GM21528 (cell line): ENCODE data around the gene CTNNA2.

Experiments used
- ATAC-seq: cut with Tn5 transposase; IDR thresholded peaks from one replicate; pipeline ENCODE4 v1.9.1; 2021; ENCODE audit warnings: mild to moderate bottlenecking, moderate library complexity; ENCODE audit not compliant: unreplicated experiment, low FRiP score

Gene CTNNA2

DNA sequence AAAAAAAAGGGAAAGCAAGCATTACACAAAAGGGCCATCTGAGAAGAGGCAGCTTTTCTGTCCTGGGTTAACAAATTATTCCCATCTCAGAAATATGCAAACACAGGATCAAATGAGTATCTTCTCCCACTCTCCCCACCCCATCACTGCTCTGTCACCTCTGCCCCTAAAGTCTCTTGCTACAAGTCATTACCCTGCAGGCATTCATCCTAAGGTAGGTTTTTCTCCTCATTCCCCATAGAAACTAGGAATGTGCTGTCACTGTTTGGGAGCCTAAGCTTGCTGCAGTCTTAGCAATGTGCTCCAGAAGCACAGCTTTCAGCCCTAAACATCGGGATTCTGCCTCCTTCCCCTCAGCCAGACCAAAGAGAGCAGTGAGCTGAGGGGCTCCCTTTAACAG, 788.1 kb downstream of the CTNNA2 start:
- no peak for ATAC-seq

DNA sequence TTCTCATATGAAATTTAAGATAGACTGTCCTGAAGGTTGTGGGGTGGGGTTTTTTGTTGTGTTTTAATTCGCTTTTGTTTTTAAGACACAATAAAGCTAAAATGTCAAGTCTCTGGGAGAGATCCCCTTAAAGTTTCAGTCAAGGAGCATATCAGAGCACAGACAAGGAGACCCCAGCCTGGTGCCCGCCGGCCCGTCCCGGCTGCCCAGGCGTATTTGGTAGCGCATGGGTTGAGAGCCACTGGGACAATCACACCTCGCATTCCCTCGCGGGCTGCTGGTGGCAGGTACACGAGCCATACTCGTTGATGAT, 789.1 kb downstream of the CTNNA2 start:
- ATAC-seq = no peak

DNA sequence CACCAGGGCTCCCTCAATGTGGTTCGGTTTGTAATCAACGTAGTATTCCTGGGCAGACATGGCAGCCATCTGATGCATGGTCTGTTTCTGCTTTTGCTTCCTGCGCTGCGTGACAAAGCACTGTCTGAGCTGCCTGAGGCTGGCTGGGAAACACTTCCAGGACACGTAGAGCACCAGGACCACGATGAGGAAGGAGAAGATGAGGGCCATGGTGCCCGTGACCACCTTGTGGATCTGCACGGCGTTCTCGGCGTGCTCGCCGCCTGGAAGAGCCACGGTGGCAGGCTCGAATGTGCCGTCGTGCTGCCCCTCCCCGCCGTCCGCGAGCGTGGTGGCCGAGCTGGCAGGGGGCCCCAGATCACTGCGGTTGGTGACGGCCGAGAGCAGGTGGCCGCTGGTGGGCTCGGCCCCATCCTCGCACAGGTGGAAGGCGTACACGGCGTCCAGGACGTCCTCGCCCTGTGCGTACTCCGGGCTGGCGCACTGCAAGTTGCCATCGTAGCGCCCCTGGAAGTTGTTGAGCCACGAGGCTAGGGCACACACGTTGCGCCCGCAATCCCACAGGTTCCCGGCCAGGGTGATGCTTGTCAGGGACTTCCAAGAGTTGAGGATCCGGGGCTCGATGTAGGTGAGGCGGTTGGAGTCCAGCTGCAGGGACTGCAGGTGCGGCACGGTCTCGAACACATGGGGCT, 789.6 kb downstream of the CTNNA2 start:
- ATAC-seq = no peak

DNA sequence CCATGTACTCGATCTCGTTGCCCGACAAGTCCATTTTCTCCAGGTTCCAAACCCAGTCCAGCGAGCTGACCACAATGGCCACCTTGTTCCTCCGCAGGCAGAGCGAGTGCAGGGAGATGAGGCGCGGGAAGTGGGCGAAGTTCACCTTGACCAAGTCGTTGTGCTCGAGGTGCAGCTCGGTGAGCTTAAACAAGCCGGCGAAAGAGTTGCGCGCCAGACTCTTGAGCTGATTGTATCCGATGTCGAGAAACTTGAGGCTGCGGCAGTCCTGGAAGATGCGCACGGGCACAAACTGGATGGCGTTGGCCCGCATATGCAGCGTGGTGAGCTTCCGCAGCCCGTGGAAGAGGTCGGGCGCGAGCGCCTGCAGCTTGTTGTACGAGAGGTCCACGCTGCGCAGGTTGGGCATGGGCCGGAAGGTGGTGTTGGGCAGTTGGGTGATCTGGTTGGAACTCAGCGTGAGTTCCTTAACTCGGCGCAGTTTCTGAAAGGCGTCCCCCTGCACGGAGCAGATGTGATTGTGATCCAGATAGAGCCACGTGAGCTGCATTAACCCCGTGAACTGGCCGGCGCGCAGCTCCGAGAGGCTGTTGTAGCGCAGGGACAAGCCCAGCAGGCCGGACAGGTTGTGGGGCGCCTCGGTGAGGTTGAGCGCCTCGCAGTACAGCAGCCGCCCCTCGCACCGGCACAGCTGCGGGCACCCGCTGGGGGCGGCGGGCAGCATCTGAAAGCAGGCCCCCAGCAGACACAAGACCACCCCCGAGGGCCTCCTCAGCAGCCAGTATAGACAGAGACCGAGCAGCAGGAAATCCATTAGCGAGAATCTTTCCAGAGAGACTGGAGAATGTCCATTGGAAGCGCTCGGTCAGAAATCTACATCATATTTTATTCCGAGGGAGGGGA, 790.4 kb downstream of the CTNNA2 start:
- ATAC-seq = no peak

DNA sequence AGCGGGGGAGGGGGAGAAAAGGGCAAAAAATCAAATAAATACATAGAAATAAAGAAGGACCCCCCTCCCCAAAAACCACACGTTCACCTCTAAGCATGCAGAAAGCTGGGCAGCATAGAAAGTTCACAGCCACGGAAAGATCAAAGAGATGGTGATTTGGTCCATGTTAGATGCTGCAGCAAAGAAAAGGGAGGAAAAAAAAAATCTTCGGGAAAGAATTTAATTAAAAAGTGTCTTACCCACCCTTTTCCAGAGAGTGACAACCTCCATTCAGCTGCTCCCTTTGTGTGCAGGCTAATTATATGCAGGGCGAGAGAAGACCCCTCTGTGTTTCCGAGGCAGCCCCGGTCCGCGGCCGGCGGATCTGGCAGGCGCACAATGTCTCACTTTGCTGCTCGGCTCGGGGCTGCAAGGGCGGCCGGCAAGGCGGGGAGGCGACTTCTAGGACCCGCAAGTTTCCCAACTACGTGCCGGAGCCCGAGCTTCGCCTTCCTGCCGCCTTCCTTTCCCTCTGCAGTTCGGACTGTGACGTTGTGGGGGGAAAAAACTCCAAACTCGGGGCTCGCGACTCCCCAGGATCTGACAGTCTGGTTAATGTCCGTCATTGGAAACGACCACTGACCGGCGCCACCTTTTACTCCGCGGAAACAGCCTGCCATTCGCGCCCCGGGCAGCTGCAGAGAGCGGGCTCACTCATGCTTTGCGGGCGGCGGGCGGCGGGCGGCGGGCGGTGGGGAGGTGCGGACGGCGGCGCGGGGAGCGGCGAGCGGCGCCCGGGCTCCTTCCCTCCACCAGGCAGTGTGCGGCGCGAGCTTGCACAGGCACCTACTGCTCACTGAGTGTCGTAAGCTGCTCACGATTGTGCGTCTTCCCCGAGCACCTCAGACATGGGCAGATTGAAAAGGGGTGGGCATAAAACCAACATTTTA, 791.3 kb downstream of the CTNNA2 start, which contains the start of gene LRRTM1:
Gene LRRTM1 (minus strand): TSS at position 844 of the 929 bp plus-strand sequence. CDS start 933 bp downstream, outside the sequence.
- ATAC-seq = no peak

DNA sequence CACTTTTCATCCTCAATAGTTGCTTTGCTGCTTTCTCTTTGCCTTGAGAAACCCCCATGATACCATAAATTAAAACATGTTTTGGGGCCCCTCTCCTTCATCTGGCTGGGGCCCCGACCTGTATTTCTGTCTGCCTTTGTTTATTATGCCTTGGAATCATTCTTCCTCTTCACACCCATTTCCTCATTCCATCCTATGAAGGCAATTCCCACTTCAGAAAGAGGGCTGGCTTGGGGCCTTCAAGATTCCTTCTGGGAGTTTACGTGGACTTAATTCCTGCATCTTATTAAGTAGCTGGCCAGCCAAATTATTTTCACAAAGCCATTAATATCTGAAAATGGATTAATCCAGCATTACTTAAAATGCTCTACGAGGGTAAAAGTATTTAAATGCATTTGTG, 798.5 kb downstream of the CTNNA2 start:
- no peak for ATAC-seq

DNA sequence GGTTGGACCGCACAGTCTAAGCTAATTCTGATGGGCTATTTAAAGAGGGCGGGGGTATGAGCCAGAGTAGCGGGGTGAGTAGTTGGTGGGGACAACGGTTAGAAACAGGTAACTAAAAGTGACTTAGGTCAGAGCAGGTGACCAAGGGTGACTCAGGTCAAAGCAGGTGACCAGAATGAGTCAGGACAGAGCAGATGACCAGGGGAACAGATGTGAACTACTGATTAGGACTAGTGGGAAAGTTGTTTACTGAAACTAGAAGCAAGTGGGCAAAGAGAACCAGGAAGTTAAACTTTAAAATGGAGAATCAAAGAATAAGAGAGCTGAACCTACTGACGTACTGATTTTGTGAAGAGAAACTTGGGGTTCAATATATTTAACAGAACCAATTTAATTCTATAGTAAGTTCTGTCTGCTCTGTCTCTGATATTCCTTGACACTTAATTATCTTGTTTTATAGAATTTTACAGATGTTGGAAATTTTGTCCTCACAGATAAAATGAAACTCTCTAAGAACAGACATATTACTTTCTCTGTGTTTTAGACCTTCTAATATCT, 799.5 kb downstream of the CTNNA2 start:
- ATAC-seq = no peak

DNA sequence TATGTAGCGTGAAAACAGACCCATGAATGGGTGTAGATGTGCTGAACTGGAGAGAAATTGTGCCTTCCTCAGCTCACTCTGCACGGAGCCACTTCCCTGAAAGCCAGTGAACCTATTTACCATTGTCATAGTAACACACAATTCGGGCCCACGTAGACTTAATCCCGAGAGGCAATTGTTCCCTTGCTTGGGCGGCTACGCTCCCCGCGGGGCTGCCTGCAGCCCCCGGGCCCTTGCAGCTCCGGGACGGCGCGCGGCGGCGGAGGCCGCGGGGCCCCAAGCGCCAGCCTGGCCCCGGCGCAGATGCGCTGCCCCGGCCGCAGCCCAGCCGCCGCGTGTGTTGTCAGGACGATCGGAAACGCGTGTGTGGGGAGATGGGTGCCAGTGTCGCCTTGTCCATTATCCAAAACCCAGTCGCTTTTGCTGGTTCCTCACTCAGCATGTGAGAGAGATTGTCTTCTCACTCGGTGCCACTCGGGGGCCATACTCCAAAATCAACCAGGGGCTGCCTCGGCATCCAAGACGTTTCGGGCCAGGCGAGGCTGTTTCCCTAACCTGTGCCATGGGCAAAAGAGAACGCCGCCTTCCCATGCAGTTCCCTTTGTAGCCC, 809.6 kb downstream of the CTNNA2 start:
- no peak for ATAC-seq

DNA sequence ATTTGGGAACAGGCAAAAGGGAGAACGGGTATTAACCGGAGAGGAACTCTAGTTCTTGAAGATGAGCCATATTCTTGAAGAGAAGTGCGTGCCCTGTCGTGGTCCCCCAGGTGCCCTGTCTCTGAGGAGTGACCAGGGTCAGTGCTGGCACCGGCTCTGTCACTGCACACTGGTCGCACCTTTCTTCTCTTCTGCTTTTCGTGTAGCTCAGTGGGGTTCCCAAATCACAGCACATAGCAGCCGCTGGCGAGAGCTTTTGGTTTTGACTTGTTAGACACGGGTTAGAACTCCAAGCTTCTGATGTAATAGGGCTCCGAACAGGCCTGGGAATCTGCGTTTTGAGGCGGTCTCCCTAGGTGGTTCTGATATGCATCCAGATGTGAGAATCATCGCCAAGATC, 810.1 kb downstream of the CTNNA2 start:
- ATAC-seq = no peak

DNA sequence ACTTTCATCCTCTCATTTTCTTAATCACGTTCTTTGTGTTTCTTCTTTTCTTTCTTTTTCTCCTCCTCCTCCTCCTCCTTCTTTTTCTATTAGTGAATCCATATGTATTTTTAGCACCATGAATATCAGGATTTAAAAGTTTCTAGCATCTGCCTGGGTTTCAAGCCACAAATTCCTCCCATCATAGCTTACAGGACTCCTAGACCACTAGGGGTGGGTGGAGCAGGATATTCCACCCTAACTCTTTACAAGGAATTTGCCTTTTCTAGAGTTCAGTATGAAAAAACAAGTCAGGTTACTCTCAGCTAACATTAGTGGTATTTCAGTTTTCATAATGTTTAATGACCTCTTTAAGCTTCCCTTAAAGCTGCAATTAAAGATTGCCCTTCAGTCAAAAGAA, 810.8 kb downstream of the CTNNA2 start:
- no peak for ATAC-seq

DNA sequence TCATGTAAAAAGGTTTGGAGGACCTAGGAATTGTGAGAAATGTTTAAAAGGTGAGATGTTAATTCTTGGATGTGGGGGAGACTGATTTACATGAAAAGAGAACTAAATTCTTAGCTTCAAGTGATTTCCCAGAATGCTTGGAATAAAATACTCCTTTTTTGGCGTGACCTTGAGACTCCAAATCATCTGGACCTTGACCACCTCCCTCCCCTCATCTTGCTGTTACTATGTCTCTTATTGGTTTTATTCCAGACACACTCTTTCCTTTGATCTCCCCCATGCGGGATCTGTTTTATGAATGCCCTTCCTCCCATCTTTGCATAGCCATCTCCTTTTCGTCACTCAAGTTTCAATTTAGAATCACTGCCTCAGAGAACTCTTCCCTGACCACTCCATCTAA, 811.7 kb downstream of the CTNNA2 start:
- no peak for ATAC-seq

DNA sequence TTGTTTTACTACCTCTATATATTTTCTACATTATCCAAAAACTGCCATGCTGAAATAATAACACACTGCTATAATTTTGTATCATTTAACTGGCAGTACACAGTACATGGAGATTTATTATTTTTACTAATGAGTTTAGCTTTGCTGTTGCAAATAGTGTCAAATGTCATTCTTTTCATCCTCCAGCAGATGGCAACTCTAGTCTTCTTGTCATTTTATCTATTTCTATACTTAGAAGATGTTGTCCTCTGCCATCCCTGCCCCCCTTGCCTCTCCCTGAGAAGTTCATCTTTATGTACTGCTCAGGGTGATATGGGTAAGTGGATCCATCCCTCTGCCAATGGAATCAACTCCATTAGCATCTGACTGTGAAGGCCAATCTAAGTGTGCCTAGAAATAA, 813.4 kb downstream of the CTNNA2 start:
- ATAC-seq = no peak

DNA sequence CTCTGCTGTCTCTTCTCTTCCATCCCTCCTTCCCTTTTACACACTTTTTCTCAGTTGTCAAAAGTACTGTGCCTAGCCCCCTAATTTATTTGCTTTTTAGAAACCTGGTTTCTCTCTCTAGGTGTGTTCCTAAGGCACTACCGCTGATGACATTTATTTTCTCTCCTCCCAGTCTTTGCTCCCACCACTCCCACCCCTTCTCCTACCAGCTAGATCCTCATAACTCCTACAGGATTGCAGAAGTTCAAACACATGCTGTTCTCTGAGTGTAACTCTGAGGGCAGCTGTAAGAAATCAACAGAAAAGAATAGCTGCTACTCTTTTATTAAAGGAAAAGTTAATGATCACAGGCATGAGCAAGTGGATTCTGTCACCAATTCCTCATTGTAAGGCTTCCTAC, 814.0 kb downstream of the CTNNA2 start:
- no peak for ATAC-seq

DNA sequence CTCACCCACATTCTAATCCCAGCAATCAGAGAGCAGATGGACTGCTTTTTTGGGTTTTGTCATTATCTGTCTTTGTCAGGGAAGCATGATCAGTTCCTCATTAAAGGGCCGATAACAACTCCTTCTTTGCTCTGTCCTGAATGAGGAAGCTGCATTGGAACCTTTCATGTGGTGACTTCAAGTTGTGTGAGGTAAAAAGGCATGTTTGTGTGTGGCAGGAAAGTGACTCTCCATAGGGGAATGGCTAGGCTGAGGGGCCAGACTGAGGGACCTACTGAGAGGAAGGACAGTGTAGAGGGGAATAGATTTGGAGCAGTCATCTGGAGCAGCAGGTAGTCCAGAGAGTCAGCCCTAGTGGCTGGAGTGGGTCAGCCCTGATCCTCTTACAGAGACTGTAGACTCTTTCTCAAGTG, 815.3 kb downstream of the CTNNA2 start:
- ATAC-seq = no peak

DNA sequence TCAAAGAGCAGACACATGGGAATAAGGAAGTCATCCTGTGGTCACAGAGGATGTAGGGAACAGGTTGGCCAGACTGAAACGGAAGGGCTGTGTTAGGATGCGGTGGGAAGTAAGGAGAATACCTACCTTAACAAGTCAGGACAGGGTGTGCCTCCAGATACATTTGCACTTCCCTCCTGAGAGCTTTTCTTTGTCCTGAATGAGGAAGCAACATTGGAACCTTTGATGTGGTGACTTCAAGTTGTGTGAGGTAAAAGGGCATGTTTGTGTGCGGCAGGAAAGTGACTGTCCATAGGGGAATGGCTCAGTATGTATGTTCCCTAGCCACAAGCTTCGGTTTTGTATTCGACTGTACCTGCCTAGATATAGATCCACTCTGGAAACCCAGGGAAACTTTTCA, 816.6 kb downstream of the CTNNA2 start:
- no peak for ATAC-seq

DNA sequence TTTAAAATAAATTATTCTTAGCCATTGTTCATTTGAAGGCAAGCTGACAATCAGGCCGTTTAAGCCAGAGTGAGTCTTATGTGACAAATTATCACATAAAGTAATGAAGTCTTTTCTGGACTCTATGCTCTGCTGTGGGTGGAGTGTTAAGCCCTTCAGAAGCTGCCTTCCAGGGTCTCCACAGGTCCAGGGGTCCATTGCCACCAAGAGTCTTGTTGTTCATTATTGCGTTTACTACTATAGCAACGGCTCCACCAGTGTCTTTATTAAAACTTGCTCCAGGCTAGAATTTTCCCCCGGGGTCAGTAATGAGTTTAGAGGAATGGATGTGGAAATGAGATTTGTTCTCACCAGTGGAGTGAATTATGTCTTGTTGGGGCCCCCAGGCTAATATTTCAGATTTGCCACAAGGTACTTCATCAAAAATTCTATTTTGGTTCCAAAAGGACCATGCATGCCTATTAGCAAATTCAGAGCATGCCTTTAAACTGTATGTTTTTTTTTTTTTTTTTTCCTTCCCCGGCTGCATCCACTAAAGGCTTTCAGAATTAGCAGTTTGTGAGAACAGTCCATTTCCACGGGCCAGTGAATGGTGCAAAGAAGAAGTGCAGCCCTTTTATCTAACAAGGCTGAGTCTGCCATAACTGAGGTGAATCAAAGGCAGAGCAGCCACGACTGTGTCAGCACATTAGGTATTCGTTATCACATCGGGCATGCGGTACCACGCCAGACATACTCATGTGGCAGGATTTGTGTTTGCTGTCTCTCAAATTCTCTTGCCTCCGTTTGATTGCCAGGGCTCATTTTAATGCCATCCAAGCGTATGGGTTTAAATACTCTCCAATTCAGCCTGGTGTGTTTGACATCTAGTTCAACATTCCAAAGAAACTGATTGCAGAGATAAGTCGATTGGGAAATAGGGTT, 817.9 kb downstream of the CTNNA2 start:
- ATAC-seq = no peak

DNA sequence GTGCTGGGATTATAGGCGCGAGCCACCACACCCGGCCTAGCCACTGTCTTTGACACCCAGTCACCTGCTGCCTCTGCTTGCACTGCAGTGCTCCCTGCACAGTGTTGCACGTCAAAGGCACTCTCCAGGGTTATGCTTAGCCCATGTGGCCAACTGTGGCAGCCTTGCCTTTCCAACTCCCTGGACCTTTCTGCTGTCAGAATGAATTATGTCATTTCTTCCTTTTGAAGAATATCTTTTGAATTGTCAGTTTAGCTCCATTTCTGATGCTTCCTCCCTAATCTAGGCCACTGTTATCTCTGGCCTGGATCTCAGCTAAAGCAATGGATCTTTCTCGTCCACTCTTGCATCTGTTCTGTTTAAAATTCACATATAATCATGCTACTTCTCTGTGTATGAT, 821.0 kb downstream of the CTNNA2 start:
- no peak for ATAC-seq

DNA sequence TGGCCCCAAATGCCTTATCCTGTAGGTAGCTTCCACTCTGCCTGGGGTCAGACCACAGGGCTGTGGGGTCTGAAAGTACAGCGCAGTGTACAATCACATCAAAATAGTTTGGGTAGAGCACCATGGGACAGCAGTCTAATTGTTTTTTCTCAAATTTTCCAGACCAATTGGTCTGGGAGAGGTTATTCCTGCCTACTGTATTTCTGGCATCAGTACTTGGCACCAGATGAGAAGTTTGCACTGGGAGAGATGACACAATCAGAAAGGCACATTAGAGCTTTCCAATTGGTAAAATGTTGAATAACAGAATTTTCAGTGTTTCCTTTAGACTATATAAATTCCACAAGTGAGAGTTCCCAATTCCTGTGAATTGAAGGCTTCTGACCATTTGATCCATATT, 822.6 kb downstream of the CTNNA2 start:
- ATAC-seq = no peak

DNA sequence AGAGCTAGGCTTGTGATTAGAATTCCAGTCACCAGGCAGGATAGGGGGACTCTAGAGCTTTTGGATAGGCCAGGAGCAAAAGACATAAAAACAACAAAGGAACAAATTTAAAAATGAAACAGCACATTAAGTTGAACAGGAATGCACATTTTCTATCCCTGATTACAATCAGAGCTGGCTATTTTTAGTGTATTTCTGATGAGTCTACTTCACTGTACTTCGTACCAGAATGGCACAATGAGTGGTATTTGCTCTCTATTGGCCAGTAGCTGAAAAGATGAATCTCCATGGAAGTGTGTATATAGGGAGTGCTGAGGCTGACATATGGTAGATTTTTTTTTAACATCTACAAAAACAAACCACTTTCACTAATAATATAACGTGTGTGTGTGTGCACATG, 825.9 kb downstream of the CTNNA2 start:
- ATAC-seq = no peak
